Breast epithelium (tissue), 3 donors: Measurements from ENCODE around the gene TXNDC15.

ENCODE experiments used
- POLR2A ChIP-seq: fragments of 450-650 bp; IDR thresholded peaks from one replicate; pipeline ENCODE4 v1.6.1; 2016; ENCODE audit warnings: antibody characterized with exemption, mild to moderate bottlenecking, moderate library complexity
- TF ChIP-seq, protein P1 (sequence below), 3 donors: fragments of 450-650 bp; IDR thresholded peaks; one replicate each; pipeline ENCODE4 v1.5.1; 2016 to 2017; ENCODE audit warnings: antibody characterized with exemption in 3 of 3, mild to moderate bottlenecking in 3 of 3, moderate library complexity in 3 of 3

DNA sequence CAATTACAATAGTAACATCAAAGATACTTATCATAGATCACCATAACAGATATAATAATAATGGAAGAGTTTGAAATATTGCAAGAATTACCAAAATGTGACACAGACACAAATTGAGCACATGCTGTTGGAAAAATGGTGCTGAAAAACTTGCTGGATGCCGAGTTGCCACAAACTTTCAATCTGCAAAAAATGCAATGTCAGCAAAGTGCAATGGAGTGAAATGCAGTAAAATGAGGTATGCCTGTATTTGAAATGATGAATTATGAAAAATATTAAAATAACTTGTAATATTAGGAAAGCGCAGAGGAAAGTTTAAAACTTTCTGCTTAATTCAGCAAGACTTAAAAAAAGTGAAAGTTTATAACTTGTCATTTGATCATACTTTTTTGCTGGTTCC lies 18.8 kb downstream of the TXNDC15 start:
- TF ChIP-seq, protein P1, sequence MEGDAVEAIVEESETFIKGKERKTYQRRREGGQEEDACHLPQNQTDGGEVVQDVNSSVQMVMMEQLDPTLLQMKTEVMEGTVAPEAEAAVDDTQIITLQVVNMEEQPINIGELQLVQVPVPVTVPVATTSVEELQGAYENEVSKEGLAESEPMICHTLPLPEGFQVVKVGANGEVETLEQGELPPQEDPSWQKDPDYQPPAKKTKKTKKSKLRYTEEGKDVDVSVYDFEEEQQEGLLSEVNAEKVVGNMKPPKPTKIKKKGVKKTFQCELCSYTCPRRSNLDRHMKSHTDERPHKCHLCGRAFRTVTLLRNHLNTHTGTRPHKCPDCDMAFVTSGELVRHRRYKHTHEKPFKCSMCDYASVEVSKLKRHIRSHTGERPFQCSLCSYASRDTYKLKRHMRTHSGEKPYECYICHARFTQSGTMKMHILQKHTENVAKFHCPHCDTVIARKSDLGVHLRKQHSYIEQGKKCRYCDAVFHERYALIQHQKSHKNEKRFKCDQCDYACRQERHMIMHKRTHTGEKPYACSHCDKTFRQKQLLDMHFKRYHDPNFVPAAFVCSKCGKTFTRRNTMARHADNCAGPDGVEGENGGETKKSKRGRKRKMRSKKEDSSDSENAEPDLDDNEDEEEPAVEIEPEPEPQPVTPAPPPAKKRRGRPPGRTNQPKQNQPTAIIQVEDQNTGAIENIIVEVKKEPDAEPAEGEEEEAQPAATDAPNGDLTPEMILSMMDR (IDR thresholded peaks at IDR 0.05), result no peak
- no peak for TF ChIP-seq POLR2A
